Thyroid gland (tissue), 4 donors: ENCODE measurements around the gene TMEM220.

Experiments
- CTCF ChIP-seq, 6 experiments: fragments of 200-600 bp in 3 of 6; fragments of 450-650 bp in 3 of 6; sonication (generic) in 3 of 6; IDR thresholded peaks; one replicate each; pipeline ENCODE4 v1.5.1; 2016 to 2019; ENCODE audit warnings: antibody characterized with exemption in 6 of 6, mild to moderate bottlenecking in 2 of 6, inconsistent platforms in 1 of 6, moderate library complexity in 1 of 6
- POLR2A ChIP-seq, 2 donors: fragments of 450-650 bp; IDR thresholded peaks; one replicate each; pipeline ENCODE4 v1.6.1; 2017; ENCODE audit warnings: antibody characterized with exemption in 2 of 2, mild to moderate bottlenecking in 2 of 2, moderate library complexity in 1 of 2

- no peak for TF ChIP-seq CTCF (IDR thresholded peaks at IDR 0.05)
- TF ChIP-seq POLR2A (IDR thresholded peaks at IDR 0.05) = no peak
Observed at GRCh38 chr17:10713318-10713717, 16.5 kb downstream of the TMEM220 start.
